OCI-LY7 (cell line): ENCODE data around the gene RBKS. TPM values are rescaled to one million over a fixed set of nuclear protein-coding genes. Genes with fewer than 3 reads are reported as not detected.

Experiments used
- BruUV-seq: library from RNA; stranded (reverse); fragments of 400-500 nt; replicated peaks from 2 replicates; lab custom pipeline; 2021; lab: Mats Ljungman, UMichigan
- CTCF ChIA-PET: fragments of 300-600 bp; sonication (Branson Sonifier 250); formaldehyde crosslinking; loops from one replicate; lab custom pipeline; 2022; ENCODE audit warnings: antibody characterized with exemption; ENCODE audit not compliant: unreplicated experiment; lab: Charles Lee
- POLR2A ChIA-PET: fragments of 300-600 bp; sonication (Branson Sonifier 250); formaldehyde crosslinking; loops from one replicate; lab custom pipeline; 2022; ENCODE audit warnings: antibody characterized with exemption; lab: Charles Lee
- DNase-seq: peaks from one replicate; pipeline ENCODE4 v3.0.0-alpha.2; 2015; ENCODE audit warnings: low spot score
- H2AFZ ChIP-seq: fragments of 200-600 bp; sonication (generic), shearing (Covaris generic); 2 replicates; pipeline ENCODE4 v1.6.1; 2014; ENCODE audit warnings: mild to moderate bottlenecking, antibody characterized with exemption, low read length, moderate library complexity
- H3K27ac ChIP-seq: fragments of 200-600 bp; sonication (generic); 2 replicates; pipeline ENCODE4 v1.5.1; 2014; ENCODE audit warnings: mixed run types, low read depth, mild to moderate bottlenecking, moderate library complexity, low read length, inconsistent platforms; ENCODE audit not compliant: poor library complexity, severe bottlenecking
- H3K36me3 ChIP-seq: fragments of 200-600 bp; sonication (generic); 2 replicates; pipeline ENCODE4 v1.6.1; 2014; ENCODE audit warnings: mild to moderate bottlenecking, antibody characterized with exemption, low read length, moderate library complexity, mixed read lengths; ENCODE audit not compliant: insufficient read depth
- H3K4me1 ChIP-seq: fragments of 200-600 bp; sonication (generic); 2 replicates; pipeline ENCODE4 v1.5.1; 2014; ENCODE audit warnings: mild to moderate bottlenecking, low read length; ENCODE audit not compliant: insufficient read depth, poor library complexity, severe bottlenecking
- H3K4me2 ChIP-seq: fragments of 200-600 bp; sonication (generic); 2 replicates; pipeline ENCODE4 v1.6.1; 2014; ENCODE audit warnings: mild to moderate bottlenecking, low read length
- H3K4me3 ChIP-seq: fragments of 200-600 bp; sonication (generic); 2 replicates; pipeline ENCODE4 v1.5.1; 2014; ENCODE audit warnings: mild to moderate bottlenecking, low read depth, low read length; ENCODE audit not compliant: poor library complexity, severe bottlenecking
- H3K79me2 ChIP-seq: fragments of 200-600 bp; sonication (generic); 2 replicates; pipeline ENCODE4 v1.6.1; 2016; ENCODE audit warnings: low read depth, mild to moderate bottlenecking, low read length, moderate library complexity, mixed read lengths; ENCODE audit not compliant: insufficient read depth
- H3K9me2 ChIP-seq: fragments of 200-600 bp; sonication (generic); 2 replicates; pipeline ENCODE4 v1.6.1; 2016; ENCODE audit warnings: mild to moderate bottlenecking, low read length, mixed read lengths; ENCODE audit not compliant: insufficient read depth
- H3K9me3 ChIP-seq: fragments of 200-600 bp; sonication (generic); 2 replicates; pipeline ENCODE4 v1.6.1; 2014; ENCODE audit warnings: mild to moderate bottlenecking, mixed run types, low read length, mixed read lengths
- H4K20me1 ChIP-seq: fragments of 200-600 bp; sonication (generic); 2 replicates; pipeline ENCODE4 v1.6.1; 2014; ENCODE audit warnings: mild to moderate bottlenecking, antibody characterized with exemption, low read length, moderate library complexity, mixed read lengths; ENCODE audit not compliant: insufficient read depth
- EZH2phosphoT487 ChIP-seq: fragments of 200-600 bp; sonication (generic); IDR thresholded peaks from 2 replicates; pipeline ENCODE4 v1.6.1; 2018; ENCODE audit warnings: low read depth, borderline replicate concordance, mild to moderate bottlenecking, mixed run types, antibody characterized with exemption, low read length, moderate library complexity, mixed read lengths
- intact Hi-C: fragments of 100-400 bp; cut with micrococcal nuclease; formaldehyde crosslinking; loops from one replicate; pipeline ENCODE4 v1.10.0; 2022; ENCODE audit not compliant: unreplicated experiment
- total RNA-seq, 2 experiments: library from RNA; depleted of rRNA in 1 of 2; stranded (reverse); fragments of >200 nt in 1 of 2; shearing (Covaris generic) in 1 of 2; gene quantifications; 2 replicates each; pipeline ENCODE4 v1.2.3, GENCODE V29; 2014 to 2022
- TF ChIP-seq, protein P1 (sequence below): fragments of 200-600 bp; sonication (generic); conservative IDR thresholded peaks from 2 replicates; pipeline ENCODE4 v1.5.1; 2014; ENCODE audit warnings: mild to moderate bottlenecking, antibody characterized with exemption, low read length, moderate library complexity, mixed read lengths

RBKS gene
- total RNA-seq, 2 experiments from 2014 or later, result 1.1 TPM

DNA sequence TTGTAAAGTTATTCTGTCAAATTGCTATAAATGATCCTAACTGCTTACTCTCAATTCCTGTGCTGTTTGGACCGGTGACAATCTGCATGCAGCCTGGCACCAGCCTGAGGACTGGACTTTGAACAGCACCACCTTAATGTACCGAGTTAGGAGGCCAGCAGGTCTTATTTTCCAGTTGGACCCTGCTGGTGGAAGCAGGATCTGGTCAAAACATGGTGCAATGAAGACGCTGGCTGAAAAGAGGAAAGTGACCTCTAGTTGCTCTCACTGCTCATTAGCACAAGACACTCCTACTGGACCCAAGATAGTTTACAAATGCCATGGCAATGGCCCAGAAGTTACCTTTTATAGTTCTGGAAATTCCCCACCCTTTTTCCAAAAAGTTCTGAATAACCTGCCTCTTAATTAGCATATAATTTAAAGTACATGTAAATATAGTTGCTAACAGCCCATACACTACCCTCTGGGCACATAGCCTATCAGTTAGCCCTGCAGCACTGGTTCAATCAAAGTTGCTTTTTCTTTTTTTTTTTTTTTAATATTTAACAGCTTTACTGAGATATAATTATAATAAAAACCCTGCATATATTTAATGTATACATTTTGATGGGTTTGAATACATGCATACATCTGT lies 35.8 kb downstream of the RBKS start:
- Histone ChIP-seq H3K9me3 (peaks cover 11% of the 10 kb centered on the region; the same call in 1 of the 2 replicates), H3K79me2 (no peaks in the 10 kb centered on the region), H3K4me3 (no peak overlapping the region), H3K4me2 (no peak overlapping the region), H3K9me2 (no peaks in the 10 kb centered on the region), H3K4me1 (no peaks in the 10 kb centered on the region), H4K20me1 (no peaks in the 10 kb centered on the region), H3K36me3 (no peaks in the 10 kb centered on the region), H3K27ac (no peak overlapping the region), H2AFZ (no peak overlapping the region)
- no peak for DNase-seq
- intact Hi-C loops, result no loop called here
- TF ChIP-seq, protein P1, sequence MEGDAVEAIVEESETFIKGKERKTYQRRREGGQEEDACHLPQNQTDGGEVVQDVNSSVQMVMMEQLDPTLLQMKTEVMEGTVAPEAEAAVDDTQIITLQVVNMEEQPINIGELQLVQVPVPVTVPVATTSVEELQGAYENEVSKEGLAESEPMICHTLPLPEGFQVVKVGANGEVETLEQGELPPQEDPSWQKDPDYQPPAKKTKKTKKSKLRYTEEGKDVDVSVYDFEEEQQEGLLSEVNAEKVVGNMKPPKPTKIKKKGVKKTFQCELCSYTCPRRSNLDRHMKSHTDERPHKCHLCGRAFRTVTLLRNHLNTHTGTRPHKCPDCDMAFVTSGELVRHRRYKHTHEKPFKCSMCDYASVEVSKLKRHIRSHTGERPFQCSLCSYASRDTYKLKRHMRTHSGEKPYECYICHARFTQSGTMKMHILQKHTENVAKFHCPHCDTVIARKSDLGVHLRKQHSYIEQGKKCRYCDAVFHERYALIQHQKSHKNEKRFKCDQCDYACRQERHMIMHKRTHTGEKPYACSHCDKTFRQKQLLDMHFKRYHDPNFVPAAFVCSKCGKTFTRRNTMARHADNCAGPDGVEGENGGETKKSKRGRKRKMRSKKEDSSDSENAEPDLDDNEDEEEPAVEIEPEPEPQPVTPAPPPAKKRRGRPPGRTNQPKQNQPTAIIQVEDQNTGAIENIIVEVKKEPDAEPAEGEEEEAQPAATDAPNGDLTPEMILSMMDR, result no peak
- no peak for TF ChIP-seq EZH2phosphoT487
- BruUV-seq, result no TSS peak
- ChIA-PET POLR2A (interaction anchor here (0.6 kb wide), 1 partner anchor 18 kb away, joined by 3 read pairs; no protein-coding TSS in a partner anchor), CTCF (no interaction called here)

GRCh38 chr2:27852691-27853090 lies 37.5 kb downstream of the RBKS start:
- no peaks in the 10 kb centered on the region for H3K9me2 ChIP-seq
- intact Hi-C loops, result no loop called here
- peaks cover 5% of the 10 kb centered on the region; the same call in 1 of the 2 replicates for H3K9me3 ChIP-seq
- DNase-seq, result no peak
- H3K79me2 ChIP-seq, result no peaks in the 10 kb centered on the region
- no peaks in the 10 kb centered on the region for H3K36me3 ChIP-seq
- H2AFZ ChIP-seq, result no peak overlapping the region
- no peak for TF ChIP-seq EZH2phosphoT487
- TF ChIP-seq, protein P1, result no peak
- no peak overlapping the region for H3K27ac ChIP-seq
- H3K4me3 ChIP-seq, result no peak overlapping the region
- no peaks in the 10 kb centered on the region for H3K4me1 ChIP-seq
- POLR2A ChIA-PET, result interaction anchor here (0.6 kb wide), 1 partner anchor 32 kb away, joined by 6 read pairs; no protein-coding TSS in a partner anchor
- H3K4me2 ChIP-seq, result no peak overlapping the region
- CTCF ChIA-PET, result no interaction called here
- no peaks in the 10 kb centered on the region for H4K20me1 ChIP-seq
- no TSS peak for BruUV-seq

GRCh38 chr2:27849558-27850205 lies 40.5 kb downstream of the RBKS start:
- no peak for TF ChIP-seq EZH2phosphoT487
- TF ChIP-seq, protein P1, result no peak
- Histone ChIP-seq H3K4me3 (no peak overlapping the region), H3K4me1 (no peaks in the 10 kb centered on the region), H2AFZ (no peak overlapping the region), H3K79me2 (no peaks in the 10 kb centered on the region), H3K9me2 (no peaks in the 10 kb centered on the region), H3K4me2 (no peak overlapping the region), H4K20me1 (no peaks in the 10 kb centered on the region), H3K36me3 (no peaks in the 10 kb centered on the region), H3K9me3 (no peaks in the 10 kb centered on the region), H3K27ac (no peak overlapping the region)
- ChIA-PET POLR2A (interaction anchor here (0.6 to 0.8 kb wide), 2 partner anchors 27 to 40 kb away, joined by 3 to 4 read pairs; partner anchors contain the start of gene RBKS), CTCF (no interaction called here)
- BruUV-seq, result no TSS peak
- intact Hi-C loops, result no loop called here
- DNase-seq, result no peak
